WTC11 (cell line): ENCODE data around the gene KCNJ4. TPM values are rescaled to one million over a fixed set of nuclear protein-coding genes. Genes with fewer than 3 reads are reported as not detected.

ENCODE experiments used
- ATAC-seq: fragments of 200-7000 bp; cut with Tn5 transposase; 2 replicates; pipeline ENCODE4 v1.10.0; 2021; ENCODE audit warnings: mild to moderate bottlenecking, moderate library complexity
- CTCF ChIA-PET: fragments of 300-600 bp; sonication (Branson Sonifier 250); formaldehyde crosslinking; loops from one replicate; lab custom pipeline; 2021; ENCODE audit warnings: antibody characterized with exemption; lab: Charles Lee
- POLR2A ChIA-PET: fragments of 350-600 bp; sonication (Branson Sonifier 250); formaldehyde crosslinking; loops from one replicate; lab custom pipeline; 2021; ENCODE audit warnings: antibody characterized with exemption; lab: Charles Lee
- DNase-seq: peaks from one replicate; pipeline ENCODE4 v3.0.0; 2021; ENCODE audit warnings: low spot score
- H3K27ac Mint-ChIP-seq: 2 replicates; pipeline ENCODE4 v1.8.0; 2021; ENCODE audit warnings: mixed read lengths
- H3K27me3 Mint-ChIP-seq: 2 replicates; pipeline ENCODE4 v1.8.0; 2021; ENCODE audit warnings: low read depth, mild to moderate bottlenecking, moderate library complexity, mixed read lengths
- H3K36me3 Mint-ChIP-seq: 2 replicates; pipeline ENCODE4 v1.8.0; 2021; ENCODE audit warnings: mixed read lengths
- H3K4me1 Mint-ChIP-seq: 2 replicates; pipeline ENCODE4 v1.8.0; 2022; ENCODE audit warnings: mixed read lengths
- H3K4me3 Mint-ChIP-seq: 2 replicates; pipeline ENCODE4 v1.8.0; 2021; ENCODE audit warnings: mild to moderate bottlenecking, moderate library complexity, mixed read lengths
- H3K9me3 Mint-ChIP-seq: 2 replicates; pipeline ENCODE4 v1.8.0; 2021; ENCODE audit warnings: mixed read lengths
- AR ChIP-seq: fragments of 250-450 bp; sonication (Bioruptor Pico); IDR thresholded peaks from 2 replicates; pipeline ENCODE4 v1.9.0; 2021; ENCODE audit warnings: mild to moderate bottlenecking
- ATF3 ChIP-seq: sonication (generic); formaldehyde crosslinking; conservative IDR thresholded peaks from 2 replicates; pipeline ENCODE4 v1.8.1; 2022; ENCODE audit warnings: mild to moderate bottlenecking, missing genetic modification reagents
- ATF6 ChIP-seq: sonication (generic); formaldehyde crosslinking; IDR thresholded peaks from 2 replicates; pipeline ENCODE4 v1.8.1; 2023; ENCODE audit warnings: mild to moderate bottlenecking, missing genetic modification reagents
- E2F1 ChIP-seq: sonication (generic); formaldehyde crosslinking; IDR thresholded peaks from 2 replicates; pipeline ENCODE4 v1.8.0; 2022; ENCODE audit warnings: mild to moderate bottlenecking, missing genetic modification reagents
- E2F4 ChIP-seq: sonication (generic); formaldehyde crosslinking; IDR thresholded peaks from 2 replicates; pipeline ENCODE4 v1.8.1; 2022; ENCODE audit warnings: low read depth, mild to moderate bottlenecking, moderate library complexity, missing genetic modification reagents, borderline replicate concordance
- FOXP1 ChIP-seq: sonication (generic); formaldehyde crosslinking; IDR thresholded peaks from 2 replicates; pipeline ENCODE4 v1.8.0; 2022; ENCODE audit warnings: missing genetic modification reagents, mild to moderate bottlenecking, moderate library complexity, borderline replicate concordance
- MLX ChIP-seq: sonication (generic); formaldehyde crosslinking; IDR thresholded peaks from 2 replicates; pipeline ENCODE4 v1.8.1; 2023; ENCODE audit warnings: mild to moderate bottlenecking, missing genetic modification reagents, moderate library complexity
- MXD4 ChIP-seq: fragments of 250-450 bp; sonication (Bioruptor Pico); IDR thresholded peaks from 2 replicates; pipeline ENCODE4 v1.8.0; 2021; ENCODE audit warnings: mild to moderate bottlenecking, moderate library complexity, borderline replicate concordance
- NFYB ChIP-seq: sonication (generic); formaldehyde crosslinking; conservative IDR thresholded peaks from 2 replicates; pipeline ENCODE4 v1.8.0; 2022; ENCODE audit warnings: low read depth, missing genetic modification reagents
- RORB ChIP-seq: fragments of 250-450 bp; sonication (Bioruptor Pico); IDR thresholded peaks from 2 replicates; pipeline ENCODE4 v1.9.0; 2021; ENCODE audit warnings: mild to moderate bottlenecking
- SMAD4 ChIP-seq: sonication (generic); formaldehyde crosslinking; IDR thresholded peaks from 2 replicates; pipeline ENCODE4 v1.8.0; 2022; ENCODE audit warnings: mild to moderate bottlenecking, missing genetic modification reagents
- SP1 ChIP-seq: sonication (generic); formaldehyde crosslinking; conservative IDR thresholded peaks from 2 replicates; pipeline ENCODE4 v1.8.1; 2022; ENCODE audit warnings: missing genetic modification reagents
- TP53 ChIP-seq: sonication (generic); formaldehyde crosslinking; IDR thresholded peaks from 2 replicates; pipeline ENCODE4 v1.8.1; 2023; ENCODE audit warnings: mild to moderate bottlenecking, missing genetic modification reagents
- ZBTB21 ChIP-seq: sonication (generic); formaldehyde crosslinking; IDR thresholded peaks from 2 replicates; pipeline ENCODE4 v1.8.1; 2023; ENCODE audit warnings: mild to moderate bottlenecking, missing genetic modification reagents, borderline replicate concordance
- ZNF138 ChIP-seq: sonication (generic); formaldehyde crosslinking; conservative IDR thresholded peaks from 2 replicates; pipeline ENCODE4 v1.8.1; 2022; ENCODE audit warnings: mild to moderate bottlenecking, moderate library complexity, missing genetic modification reagents
- ZNF263 ChIP-seq: sonication (generic); formaldehyde crosslinking; IDR thresholded peaks from 2 replicates; pipeline ENCODE4 v1.8.1; 2022; ENCODE audit warnings: low read depth, mild to moderate bottlenecking, moderate library complexity, missing genetic modification reagents
- ZNF396 ChIP-seq: fragments of 250-450 bp; sonication (Bioruptor Pico); IDR thresholded peaks from 2 replicates; pipeline ENCODE4 v1.8.0; 2021; ENCODE audit warnings: mild to moderate bottlenecking, moderate library complexity, borderline replicate concordance
- ZSCAN18 ChIP-seq: fragments of 250-450 bp; sonication (Bioruptor Pico); IDR thresholded peaks from 2 replicates; pipeline ENCODE4 v2.1.2; 2022; ENCODE audit warnings: mild to moderate bottlenecking, moderate library complexity
- total RNA-seq: library from RNA; stranded (reverse); gene quantifications from 3 replicates; pipeline ENCODE4 v1.2.3, GENCODE V29; 2021

The KCNJ4 gene
- total RNA-seq, 1 experiment from 2014 or later: 3.1 TPM

- Mint-ChIP-seq H3K4me1 (no peaks in the 10 kb centered on the region), H3K27me3 (peaks cover 2% of the 10 kb centered on the region; the same call in 1 of the 2 replicates), H3K27ac (no peak overlapping the region), H3K9me3 (no peaks in the 10 kb centered on the region), H3K4me3 (no peak overlapping the region), H3K36me3 (no peaks in the 10 kb centered on the region)
- no peak for DNase-seq
- ATAC-seq: no peak
- CTCF ChIA-PET: interaction anchor here (0.8 to 1.5 kb wide), 2 partner anchors 8 to 297 kb away, joined by 4 to 7 read pairs; no protein-coding TSS in a partner anchor
- POLR2A ChIA-PET: no interaction called here
- no peak for TF ChIP-seq SMAD4 (CRISPR knock-in tag)
- TF ChIP-seq RORB (CRISPR knock-in tag): no peak
- TF ChIP-seq E2F1 (CRISPR knock-in tag): no peak
- TF ChIP-seq TP53: no peak
- TF ChIP-seq ZNF396 (CRISPR knock-in tag): no peak
- TF ChIP-seq ZBTB21 (CRISPR knock-in tag): no peak
- no peak for TF ChIP-seq NFYB (CRISPR knock-in tag)
- no peak for TF ChIP-seq ATF3 (CRISPR knock-in tag)
- no peak for TF ChIP-seq ZSCAN18 (CRISPR knock-in tag)
- TF ChIP-seq ZNF263 (CRISPR knock-in tag): no peak
- TF ChIP-seq ZNF138 (CRISPR knock-in tag): no peak
- TF ChIP-seq MLX: no peak
Measured at GRCh38 chr22:38442967-38443627, 11.9 kb downstream of the KCNJ4 start.

GRCh38 chr22:38441620-38442287 is 13.2 kb downstream of the KCNJ4 start:
- ChIA-PET POLR2A (interaction anchor here (0.6 kb wide), 1 partner anchor 203 kb away, joined by 5 read pairs; no protein-coding TSS in a partner anchor), CTCF (interaction anchor here (0.7 kb wide), 1 partner anchor 22 kb away, joined by 3 read pairs; no protein-coding TSS in a partner anchor)
- ATAC-seq (no peak), DNase-seq (no peak)
- H3K9me3 Mint-ChIP-seq: no peaks in the 10 kb centered on the region
- no peak overlapping the region for H3K4me3 Mint-ChIP-seq
- H3K27me3 Mint-ChIP-seq: peaks cover 2% of the 10 kb centered on the region; the same call in 1 of the 2 replicates
- no peak overlapping the region for H3K27ac Mint-ChIP-seq
- no peaks in the 10 kb centered on the region for H3K36me3 Mint-ChIP-seq
- no peaks in the 10 kb centered on the region for H3K4me1 Mint-ChIP-seq
- TF ChIP-seq AR: no peak
- TF ChIP-seq ZNF263 (CRISPR knock-in tag): no peak
- TF ChIP-seq ATF6 (CRISPR knock-in tag): no peak
- no peak for TF ChIP-seq RORB (CRISPR knock-in tag)
- TF ChIP-seq E2F4 (CRISPR knock-in tag): no peak
- TF ChIP-seq MXD4 (CRISPR knock-in tag): no peak
- no peak for TF ChIP-seq ZSCAN18 (CRISPR knock-in tag)
- TF ChIP-seq SP1 (CRISPR knock-in tag): no peak
- TF ChIP-seq FOXP1: no peak
